Measurements from ENCODE around the gene TBC1D9B.

Gene TBC1D9B

GRCh38 chr5:179820483-179821297 lies 87.0 kb downstream of the TBC1D9B start, which contains the start of gene SQSTM1:
TSS of gene SQSTM1 (plus strand) at chr5:179820905. CDS start at chr5:179820937, 32 bp downstream.
- DNase-seq (ENCODE audit: low read depth, low spot score), result no peak

GRCh38 chr5:179820127-179820482 lies 87.6 kb downstream of the TBC1D9B start:
- no peak for DNase-seq (ENCODE audit: low read depth, low spot score)

- DNase-seq (ENCODE audit: low read depth, low spot score), result no peak
Observed at GRCh38 chr5:179819296-179820126, 88.2 kb downstream of the TBC1D9B start.

GRCh38 chr5:179818746-179819295 lies 88.9 kb downstream of the TBC1D9B start:
- DNase-seq (ENCODE audit: low read depth, low spot score), result no peak

GRCh38 chr5:179817890-179818745 lies 89.6 kb downstream of the TBC1D9B start:
- DNase-seq (ENCODE audit: low read depth, low spot score), result no peak

- no peak for DNase-seq (ENCODE audit: low read depth, low spot score)
Observed at GRCh38 chr5:179817470-179817840, 90.2 kb downstream of the TBC1D9B start.

- DNase-seq (ENCODE audit: low read depth, low spot score), result no peak
Observed at GRCh38 chr5:179816796-179817469, 90.8 kb downstream of the TBC1D9B start.

GRCh38 chr5:179816401-179816795 lies 91.3 kb downstream of the TBC1D9B start:
- no peak for DNase-seq (ENCODE audit: low read depth, low spot score)

GRCh38 chr5:179815491-179816249 lies 92.0 kb downstream of the TBC1D9B start:
- DNase-seq (ENCODE audit: low read depth, low spot score), result no peak

- DNase-seq (ENCODE audit: low read depth, low spot score), result no peak
Observed at GRCh38 chr5:179814090-179814489, 93.6 kb downstream of the TBC1D9B start.

GRCh38 chr5:179812997-179813607 lies 94.6 kb downstream of the TBC1D9B start:
- no peak for DNase-seq (ENCODE audit: low read depth, low spot score)

- DNase-seq (ENCODE audit: low read depth, low spot score), result no peak
Observed at GRCh38 chr5:179812135-179812825, 95.4 kb downstream of the TBC1D9B start.

All from iPS DF 19.7 (cell line).